Osteoblast (primary cell): ENCODE data around the gene CROCC. TPM values are rescaled to one million over a fixed set of nuclear protein-coding genes. Genes with fewer than 3 reads are reported as not detected.

ENCODE experiments used
- DNase-seq: peaks from one replicate; pipeline ENCODE4 v3.0.0; 2011; ENCODE audit warnings: low spot score, mixed read lengths; ENCODE audit not compliant: insufficient read length; ENCODE audit errors: missing footprints
- H2AFZ ChIP-seq: 2 replicates; pipeline ENCODE4 v1.6.0; 2011; ENCODE audit warnings: mild to moderate bottlenecking, low read length
- H3K27ac ChIP-seq: 2 replicates; pipeline ENCODE4 v1.5.1; 2011; ENCODE audit warnings: mild to moderate bottlenecking, low read depth, low read length, moderate library complexity
- H3K27me3 ChIP-seq: 2 replicates; pipeline ENCODE4 v1.6.0; 2012; ENCODE audit warnings: mild to moderate bottlenecking, control low read depth, inconsistent platforms, low read length, moderate library complexity; ENCODE audit not compliant: insufficient read depth
- H3K36me3 ChIP-seq: 2 replicates; pipeline ENCODE4 v1.5.1; 2011; ENCODE audit warnings: mild to moderate bottlenecking, low read length, control low read depth, moderate library complexity; ENCODE audit not compliant: insufficient read depth
- H3K4me1 ChIP-seq: 2 replicates; pipeline ENCODE4 v1.5.1; 2011; ENCODE audit warnings: mild to moderate bottlenecking, low read length, control low read depth, moderate library complexity; ENCODE audit not compliant: insufficient read depth
- H3K4me2 ChIP-seq: 2 replicates; pipeline ENCODE4 v1.6.0; 2011; ENCODE audit warnings: mild to moderate bottlenecking, low read length; ENCODE audit not compliant: insufficient read depth
- H3K4me3 ChIP-seq: fragments of 200-600 bp; sonication (generic); 3 replicates; pipeline ENCODE4 v1.5.1; 2012; ENCODE audit warnings: mild to moderate bottlenecking, low read length, inconsistent platforms; ENCODE audit not compliant: insufficient read depth
- H3K79me2 ChIP-seq: 2 replicates; pipeline ENCODE4 v1.6.0; 2012; ENCODE audit warnings: mild to moderate bottlenecking, low read length, control low read depth, inconsistent platforms; ENCODE audit not compliant: insufficient read depth
- H3K9me3 ChIP-seq: 2 replicates; pipeline ENCODE4 v1.5.1; 2011; ENCODE audit warnings: low read depth, low read length, control low read depth
- H4K20me1 ChIP-seq: 2 replicates; pipeline ENCODE4 v1.6.0; 2012; ENCODE audit warnings: mild to moderate bottlenecking, low read length, control low read depth; ENCODE audit not compliant: insufficient read depth
- CTCF ChIP-seq: IDR thresholded peaks from 2 replicates; pipeline ENCODE4 v1.5.1; 2011; ENCODE audit warnings: mild to moderate bottlenecking, low read depth, low read length, moderate library complexity; ENCODE audit errors: extremely low read depth
- total RNA-seq: library from RNA; depleted of rRNA; stranded (reverse); fragments of >200 nt; gene quantifications from 2 replicates; pipeline ENCODE4 v1.2.3, GENCODE V29; 2012

CROCC gene
- total RNA-seq, 1 donor, result 20.3 TPM

GRCh38 chr1:16966282-16966681 lies 44.6 kb downstream of the CROCC start:
- H3K36me3 ChIP-seq, result peaks cover 11% of the 10 kb centered on the region
- no peaks in the 10 kb centered on the region for H4K20me1 ChIP-seq
- H2AFZ ChIP-seq, result no peak overlapping the region
- no peak overlapping the region for H3K4me3 ChIP-seq
- no peaks in the 10 kb centered on the region for H3K27me3 ChIP-seq
- no peak overlapping the region for H3K4me2 ChIP-seq
- TF ChIP-seq CTCF, result no peak
- no peak overlapping the region for H3K27ac ChIP-seq
- no peak for DNase-seq
- peaks cover 13% of the 10 kb centered on the region for H3K4me1 ChIP-seq
- no peaks in the 10 kb centered on the region for H3K9me3 ChIP-seq
- H3K79me2 ChIP-seq, result no peaks in the 10 kb centered on the region

GRCh38 chr1:16967095-16967575 lies 45.4 kb downstream of the CROCC start:
- peak; percentile 93 for DNase-seq
- H3K79me2 ChIP-seq, result no peaks in the 10 kb centered on the region
- H3K4me1 ChIP-seq, result peaks cover 9% of the 10 kb centered on the region
- H4K20me1 ChIP-seq, result no peaks in the 10 kb centered on the region
- TF ChIP-seq CTCF, result no peak
- no peak overlapping the region for H3K27ac ChIP-seq
- no peaks in the 10 kb centered on the region for H3K9me3 ChIP-seq
- H3K4me2 ChIP-seq, result peak overlapping the region; percentile 36
- no peaks in the 10 kb centered on the region for H3K27me3 ChIP-seq
- H3K4me3 ChIP-seq, result no peak overlapping the region
- no peak overlapping the region for H2AFZ ChIP-seq
- H3K36me3 ChIP-seq, result peaks cover 11% of the 10 kb centered on the region

GRCh38 chr1:16967962-16968361 lies 46.2 kb downstream of the CROCC start:
- Histone ChIP-seq H3K9me3 (no peaks in the 10 kb centered on the region), H2AFZ (no peak overlapping the region), H3K4me2 (no peak overlapping the region), H3K4me1 (peaks cover 9% of the 10 kb centered on the region), H3K4me3 (no peak overlapping the region), H3K27ac (no peak overlapping the region), H3K27me3 (no peaks in the 10 kb centered on the region), H3K36me3 (peaks cover 15% of the 10 kb centered on the region), H3K79me2 (no peaks in the 10 kb centered on the region), H4K20me1 (peaks cover under 1% of the 10 kb centered on the region)
- peak; percentile 54 for DNase-seq
- no peak for TF ChIP-seq CTCF

- Histone ChIP-seq H3K9me3 (no peaks in the 10 kb centered on the region), H2AFZ (no peak overlapping the region), H3K79me2 (no peaks in the 10 kb centered on the region), H3K27ac (no peak overlapping the region), H3K27me3 (no peaks in the 10 kb centered on the region), H3K36me3 (peaks cover 19% of the 10 kb centered on the region), H3K4me3 (no peak overlapping the region), H4K20me1 (peaks cover 4% of the 10 kb centered on the region), H3K4me1 (peaks cover 9% of the 10 kb centered on the region), H3K4me2 (no peak overlapping the region)
- no peak for TF ChIP-seq CTCF
- peak; percentile 56 for DNase-seq
Measured at GRCh38 chr1:16968372-16968771, 46.6 kb downstream of the CROCC start.
